HepG2 (cell line): ENCODE measurements around the gene TMEM239. TPM values are rescaled to one million over a fixed set of nuclear protein-coding genes. Genes with fewer than 3 reads are reported as not detected.
"Not testable (repeated sequence)": the region's sequence is repeated elsewhere in the genome, so short reads cannot be mapped to it uniquely, and the experiment has no call there.

ENCODE experiments used
- ATAC-seq: fragments of 200-7000 bp; cut with Tn5 transposase; 3 replicates; pipeline ENCODE4 v1.9.1; 2020; ENCODE audit warnings: mild to moderate bottlenecking, moderate library complexity
- BruUV-seq: library from RNA; stranded (reverse); fragments of 400-500 nt; replicated peaks from 2 replicates; lab custom pipeline; 2021; lab: Mats Ljungman, UMichigan
- CTCF ChIA-PET: fragments of 300-600 bp; formaldehyde crosslinking; extraction: SDS; loops from one replicate; lab custom pipeline; 2021; ENCODE audit warnings: low total read pairs, inconsistent platforms, low intra/inter-chr PET ratio; lab: Yijun Ruan, JAX
- POLR2A ChIA-PET: fragments of 350-600 bp; sonication (Branson Sonifier 250); formaldehyde crosslinking; loops from one replicate; lab custom pipeline; 2020; ENCODE audit warnings: antibody characterized with exemption, inconsistent platforms; lab: Yijun Ruan, JAX
- DNase-seq: peaks from one replicate; pipeline ENCODE4 v3.0.0-alpha.2; 2015; ENCODE audit warnings: low spot score
- FAIRE-seq: peaks from 3 replicates; lab custom pipeline; 2011; peaks lifted over from hg19 to GRCh38; lab: Jason Lieb, UNC
- H2AFZ ChIP-seq: one replicate; pipeline ENCODE4 v1.6.1; 2011; ENCODE audit warnings: low read length, inconsistent platforms
- H3K27ac ChIP-seq: fragments of 300-600 bp; 3 replicates; pipeline ENCODE4 v1.8.0; 2011; ENCODE audit warnings: mixed run types, mild to moderate bottlenecking, mixed read lengths, low read length, inconsistent platforms; ENCODE audit not compliant: insufficient read depth; ENCODE audit errors: extremely low read length
- H3K27me3 ChIP-seq, 2 experiments: fragments of 200-600 bp in 1 of 2; 2 replicates in 1 of 2; 3 replicates in 1 of 2; pipeline versions ENCODE4 v1.6.0 to v1.8.0; 2011; ENCODE audit warnings: low read length in 2 of 2, mild to moderate bottlenecking in 2 of 2, moderate library complexity in 2 of 2, inconsistent platforms in 1 of 2; ENCODE audit not compliant: insufficient read depth in 2 of 2, control insufficient read depth in 1 of 2
- H3K36me3 ChIP-seq, 2 experiments: fragments of 200-600 bp in 1 of 2; replicated peaks in 1 of 2; 2 replicates in 1 of 2; 3 replicates in 1 of 2; pipeline versions ENCODE4 v1.5.1 to v1.8.0; 2011; ENCODE audit warnings: low read length in 2 of 2, inconsistent platforms in 1 of 2; ENCODE audit not compliant: insufficient read depth in 2 of 2, control insufficient read depth in 1 of 2
- H3K4me1 ChIP-seq: 2 replicates; pipeline ENCODE4 v1.5.1; 2012; ENCODE audit warnings: low read length, inconsistent platforms; ENCODE audit not compliant: insufficient read depth
- H3K4me2 ChIP-seq: 2 replicates; pipeline ENCODE4 v1.6.0; 2011; ENCODE audit warnings: low read depth, low read length, inconsistent platforms
- H3K4me3 ChIP-seq, 3 experiments: fragments of 200-600 bp in 1 of 3; sonication (generic), shearing (Covaris generic) in 1 of 3; replicated peaks in 1 of 3; 2 replicates each; pipeline ENCODE4 v1.5.1; 2011 to 2016; ENCODE audit warnings: low read length in 3 of 3, inconsistent platforms in 2 of 3, low read depth in 2 of 3, mild to moderate bottlenecking in 2 of 3, control low read depth in 1 of 3, mixed read lengths in 1 of 3; ENCODE audit not compliant: insufficient read depth in 1 of 3
- H3K79me2 ChIP-seq: one replicate; pipeline ENCODE4 v1.6.1; 2011; ENCODE audit warnings: low read length, inconsistent platforms; ENCODE audit not compliant: insufficient read depth
- H3K9ac ChIP-seq: 2 replicates; pipeline ENCODE4 v1.6.0; 2011; ENCODE audit warnings: mild to moderate bottlenecking, low read depth, low read length, inconsistent platforms; ENCODE audit not compliant: insufficient read depth
- H3K9me3 ChIP-seq: 2 replicates; pipeline ENCODE4 v1.5.1; 2012; ENCODE audit warnings: mild to moderate bottlenecking, low read length
- H4K20me1 ChIP-seq: 2 replicates; pipeline ENCODE4 v1.6.0; 2011; ENCODE audit warnings: inconsistent platforms, mild to moderate bottlenecking, low read length, moderate library complexity; ENCODE audit not compliant: insufficient read depth
- POLR2AphosphoS5 ChIP-seq: IDR thresholded peaks from 2 replicates; pipeline ENCODE4 v1.6.1; 2012; ENCODE audit warnings: low read depth, low read length
- RARG ChIP-seq: sonication (generic); formaldehyde crosslinking; IDR thresholded peaks from 2 replicates; pipeline ENCODE4 v1.4.0; 2020; ENCODE audit warnings: low read depth, mild to moderate bottlenecking, missing genetic modification reagents
- SOX13 ChIP-seq, 3 experiments: fragments of 450-650 bp in 1 of 3; sonication (generic) in 1 of 3; formaldehyde crosslinking in 1 of 3; IDR thresholded peaks in 2 of 3; conservative IDR thresholded peaks in 1 of 3; 2 replicates each; pipeline versions ENCODE4 v1.5.0 to v1.6.1; 2016 to 2020; ENCODE audit warnings: antibody characterized with exemption in 1 of 3, mild to moderate bottlenecking in 1 of 3, missing compliant biosample characterization in 1 of 3, missing genetic modification reagents in 1 of 3, moderate library complexity in 1 of 3
- TEF ChIP-seq: sonication (generic); formaldehyde crosslinking; IDR thresholded peaks from 2 replicates; pipeline ENCODE4 v1.5.0; 2020; ENCODE audit warnings: missing genetic modification reagents
- YEATS2 ChIP-seq: sonication (generic); formaldehyde crosslinking; IDR thresholded peaks from 2 replicates; pipeline ENCODE4 v1.4.0; 2020; ENCODE audit warnings: missing genetic modification reagents, borderline replicate concordance
- ZNF253 ChIP-seq: sonication (generic); formaldehyde crosslinking; IDR thresholded peaks from 2 replicates; pipeline ENCODE4 v1.8.0; 2022; ENCODE audit warnings: mild to moderate bottlenecking, missing genetic modification reagents, borderline replicate concordance
- ZNF687 ChIP-seq: sonication (generic); formaldehyde crosslinking; IDR thresholded peaks from 2 replicates; pipeline ENCODE4 v1.5.1; 2020; ENCODE audit warnings: mild to moderate bottlenecking, missing genetic modification reagents, moderate library complexity
- ZNF772 ChIP-seq: sonication (generic); formaldehyde crosslinking; IDR thresholded peaks from 2 replicates; pipeline ENCODE4 v1.5.0; 2020; ENCODE audit warnings: mild to moderate bottlenecking, missing genetic modification reagents
- ZSCAN20 ChIP-seq: sonication (generic); formaldehyde crosslinking; IDR thresholded peaks from 2 replicates; pipeline ENCODE4 v1.4.0; 2020; ENCODE audit warnings: missing genetic modification reagents, mild to moderate bottlenecking, borderline replicate concordance
- WGBS: methylation state at CpG from one replicate; pipeline ENCODE4 v1.1.6; 2017; ENCODE audit warnings: low lambda C conversion rate; 5-methylcytosine and 5-hydroxymethylcytosine counted together
- in situ Hi-C: cut with HindIII; loops from 2 replicates; pipeline ENCODE4 v1.10.0; 2017; ENCODE audit warnings: low pct_unique_long_range_greater_than_20kb; ENCODE audit not compliant: extremely low pct_ligation_motif_present
- intact Hi-C: fragments of 100-400 bp; cut with micrococcal nuclease; formaldehyde crosslinking; loops from one replicate; pipeline ENCODE4 v1.10.0; 2022; ENCODE audit not compliant: unreplicated experiment
- polyA plus RNA-seq, 8 experiments: library from polyadenylated mRNA; depleted of rRNA in 3 of 8; stranded (reverse) in 7 of 8; unstranded in 1 of 8; fragments of >200 nt; fragmentation: Illumina TruSeq in 4 of 8; extraction: Trizol in 4 of 8; gene quantifications; 2 replicates each; pipeline versions ENCODE4 v1.2.1 to v1.2.3, GENCODE V29; 2011 to 2016; ENCODE audit warnings: low read depth in 4 of 8, missing spikeins in 1 of 8, mixed read lengths in 1 of 8; ENCODE audit not compliant: insufficient read depth in 1 of 8
- total RNA-seq, 5 experiments: library from RNA; depleted of rRNA; stranded (reverse); fragments of >200 nt; fragmentation: Illumina TruSeq; extraction: Trizol; gene quantifications; 2 replicates each; pipeline ENCODE4 v1.2.3, GENCODE V29; 2016; ENCODE audit warnings: low read depth in 1 of 5

TMEM239 gene
- total and polyA plus RNA-seq, 2 of the 13 experiments (the other 11 are each of a cell fraction or from before 2014, with no cell fraction given) = not detected

- TF ChIP-seq ZSCAN20 (CRISPR knock-in tag) = no peak
- peak; percentile 27; the same call in 1 of the 2 replicates for TF ChIP-seq ZNF687 (CRISPR knock-in tag)
Measured at GRCh38 chr20:2767768-2768631, 48.2 kb upstream of the TMEM239 start (continued).

GRCh38 chr20:2768632-2769015, 47.5 kb upstream of the TMEM239 start:
- no peaks in the 10 kb centered on the region for H3K79me2 ChIP-seq
- FAIRE-seq (no peak), ATAC-seq (no peak; the same call in 2 of the 3 replicates), DNase-seq (no peak)
- peaks cover 6% of the 10 kb centered on the region for H3K4me1 ChIP-seq
- no peaks in the 10 kb centered on the region for H3K9me3 ChIP-seq
- H3K27me3 ChIP-seq = peaks cover 14 to 50% of the 10 kb centered on the region in 2 experiments
- H3K36me3 ChIP-seq = no peaks in the 10 kb centered on the region
- no peak overlapping the region for H3K27ac ChIP-seq
- ChIA-PET POLR2A (no interaction called here), CTCF (no interaction called here)
- H2AFZ ChIP-seq = no peak overlapping the region
- no TSS peak for BruUV-seq
- 17% methylated on average over 5 of the region's 5 CpGs for WGBS
- no peak for TF ChIP-seq RARG (CRISPR knock-in tag)
- TF ChIP-seq YEATS2 (CRISPR knock-in tag) = no peak
- TF ChIP-seq TEF (CRISPR knock-in tag) = no peak
- TF ChIP-seq ZNF253 = no peak
- no peak for TF ChIP-seq POLR2AphosphoS5
- no peak for TF ChIP-seq ZNF772
- no peak for TF ChIP-seq SOX13 (IDR thresholded peaks at IDR 0.05)
- no peak for TF ChIP-seq SOX13 (CRISPR knock-in tag; conservative IDR thresholded peaks at IDR 0.05 in 1 of 2, IDR thresholded peaks at IDR 0.05 in 1 of 2)
- no peak overlapping the region for H3K4me3 ChIP-seq
- H4K20me1 ChIP-seq = no peaks in the 10 kb centered on the region
- no peak overlapping the region for H3K9ac ChIP-seq
- H3K4me2 ChIP-seq = no peak overlapping the region
- intact Hi-C loops = no loop called here
- in situ Hi-C loops = no loop called here

- H3K9ac ChIP-seq, POLR2A ChIA-PET, H3K9me3 ChIP-seq, H3K36me3 ChIP-seq, H2AFZ ChIP-seq, H3K79me2 ChIP-seq, H3K4me2 ChIP-seq, in situ Hi-C loops, H3K27ac ChIP-seq, BruUV-seq, intact Hi-C loops, H4K20me1 ChIP-seq, CTCF ChIA-PET, H3K4me3 ChIP-seq, ATAC-seq, FAIRE-seq, DNase-seq: not testable (repeated sequence)
- 42% methylated on average over 12 of the region's 12 CpGs for WGBS
- Histone ChIP-seq H3K4me1 (peaks cover 15% of the 10 kb centered on the region), H3K27me3 (peaks cover 15 to 47% of the 10 kb centered on the region in 2 experiments)
Measured at GRCh38 chr20:2770091-2770490, 46.1 kb upstream of the TMEM239 start.
